H1 (cell line): Measurements from ENCODE around the gene CD81. TPM values are rescaled to one million over a fixed set of nuclear protein-coding genes. Genes with fewer than 3 reads are reported as not detected.

ENCODE experiments used
- CTCF ChIA-PET: fragments of 300-600 bp; sonication (Branson Sonifier 250); formaldehyde crosslinking; loops from one replicate; lab custom pipeline; 2021; ENCODE audit not compliant: partially characterized antibody; lab: Charles Lee
- POLR2A ChIA-PET: fragments of 300-600 bp; sonication (Branson Sonifier 250); formaldehyde crosslinking; loops from one replicate; lab custom pipeline; 2021; ENCODE audit warnings: inconsistent platforms; ENCODE audit not compliant: partially characterized antibody; lab: Charles Lee
- DNase-seq, 2 experiments: peaks; one replicate each; pipeline versions ENCODE4 v3.0.0 to v3.0.0-alpha.2; 2010 to 2022; ENCODE audit warnings: low spot score in 2 of 2, low read depth in 1 of 2, mixed read lengths in 1 of 2
- FAIRE-seq: peaks from 2 replicates; lab custom pipeline; 2011; peaks lifted over from hg19 to GRCh38; lab: Jason Lieb, UNC
- H2AFZ ChIP-seq: 2 replicates; pipeline ENCODE4 v1.8.1; 2012; ENCODE audit warnings: low read length, inconsistent platforms
- H2AK5ac ChIP-seq: 2 replicates; pipeline ENCODE4 v1.6.1; 2013; ENCODE audit warnings: low read depth, low read length
- H2BK120ac ChIP-seq: replicated peaks from 2 replicates; pipeline ENCODE3; 2013; ENCODE audit warnings: low read depth, low read length, inconsistent platforms
- H2BK12ac ChIP-seq: 2 replicates; pipeline ENCODE4 v1.6.1; 2013; ENCODE audit warnings: low read depth, low read length
- H2BK15ac ChIP-seq: 2 replicates; pipeline ENCODE4 v1.6.1; 2013; ENCODE audit warnings: low read length
- H2BK20ac ChIP-seq: 2 replicates; pipeline ENCODE4 v1.6.1; 2013; ENCODE audit warnings: low read length
- H2BK5ac ChIP-seq: 2 replicates; pipeline ENCODE4 v1.6.1; 2013; ENCODE audit warnings: low read depth, low read length
- H3K14ac ChIP-seq: 2 replicates; pipeline ENCODE4 v1.6.1; 2013; ENCODE audit warnings: inconsistent platforms; ENCODE audit not compliant: insufficient read length
- H3K18ac ChIP-seq: 2 replicates; pipeline ENCODE4 v1.6.1; 2013; ENCODE audit warnings: low read length; ENCODE audit errors: extremely low read depth
- H3K23ac ChIP-seq: 2 replicates; pipeline ENCODE4 v1.6.1; 2013; ENCODE audit warnings: inconsistent platforms; ENCODE audit not compliant: insufficient read length
- H3K23me2 ChIP-seq: 2 replicates; pipeline ENCODE4 v1.6.1; 2013; ENCODE audit warnings: low read depth, low read length
- H3K27ac ChIP-seq: 2 replicates; pipeline ENCODE4 v1.6.1; 2011; ENCODE audit warnings: low read depth, low read length, inconsistent platforms
- H3K27me3 ChIP-seq, 4 experiments: replicated peaks in 1 of 4; 1 replicate in 1 of 4; 2 replicates in 3 of 4; pipeline versions ENCODE4 v1.6.1 to v1.8.1; 2011 to 2013; ENCODE audit warnings: low read length in 3 of 4, mild to moderate bottlenecking in 3 of 4, inconsistent platforms in 2 of 4, mixed read lengths in 2 of 4, moderate library complexity in 1 of 4; ENCODE audit not compliant: control insufficient read depth in 3 of 4, insufficient read depth in 3 of 4; ENCODE audit errors: extremely low read depth in 1 of 4
- H3K36me3 ChIP-seq, 4 experiments: 2 replicates each; pipeline versions ENCODE4 v1.6.1 to v1.8.1; 2011 to 2013; ENCODE audit warnings: mild to moderate bottlenecking in 4 of 4, low read length in 3 of 4, moderate library complexity in 2 of 4, control low read depth in 1 of 4, inconsistent platforms in 1 of 4; ENCODE audit not compliant: insufficient read depth in 4 of 4, control insufficient read depth in 2 of 4
- H3K4ac ChIP-seq: replicated peaks from 2 replicates; pipeline ENCODE3; 2013; ENCODE audit warnings: low read length, low read depth, mixed read lengths, inconsistent platforms; ENCODE audit not compliant: insufficient read length
- H3K4me1 ChIP-seq, 4 experiments: replicated peaks in 1 of 4; 1 replicate in 1 of 4; 2 replicates in 3 of 4; pipeline versions ENCODE4 v1.6.1 to v1.8.1; 2011 to 2013; ENCODE audit warnings: low read length in 3 of 4, inconsistent platforms in 2 of 4, mixed read lengths in 1 of 4; ENCODE audit not compliant: insufficient read depth in 4 of 4, control insufficient read depth in 3 of 4
- H3K4me2 ChIP-seq, 2 experiments: 2 replicates each; pipeline versions ENCODE4 v1.6.1 to v1.8.1; 2011 to 2013; ENCODE audit warnings: low read depth in 2 of 2, low read length in 2 of 2, control low read depth in 1 of 2, inconsistent platforms in 1 of 2, mild to moderate bottlenecking in 1 of 2; ENCODE audit not compliant: insufficient read depth in 1 of 2
- H3K4me3 ChIP-seq, 4 experiments: fragments of 200-600, 300-600 bp in 1 of 4; sonication (generic), shearing (Covaris generic), sonication (Bioruptor Twin) in 1 of 4; 2 replicates each; pipeline versions ENCODE4 v1.5.1 to v1.8.1; 2011 to 2016; ENCODE audit warnings: low read length in 4 of 4, low read depth in 3 of 4, control low read depth in 2 of 4, inconsistent platforms in 2 of 4, mild to moderate bottlenecking in 2 of 4, mixed read lengths in 1 of 4, moderate library complexity in 1 of 4; ENCODE audit not compliant: insufficient read depth in 2 of 4; ENCODE audit errors: extremely low read depth in 1 of 4
- H3K56ac ChIP-seq: replicated peaks from 2 replicates; pipeline ENCODE3; 2013; ENCODE audit warnings: low read depth, mild to moderate bottlenecking, mixed read lengths, low read length, inconsistent platforms; ENCODE audit not compliant: insufficient read length
- H3K79me1 ChIP-seq: 2 replicates; pipeline ENCODE4 v1.6.1; 2013; ENCODE audit warnings: low read depth, low read length, control low read depth
- H3K79me2 ChIP-seq, 2 experiments: 2 replicates each; pipeline versions ENCODE4 v1.6.1 to v1.8.1; 2012 to 2013; ENCODE audit warnings: low read length in 2 of 2, mild to moderate bottlenecking in 2 of 2, inconsistent platforms in 1 of 2; ENCODE audit not compliant: insufficient read depth in 2 of 2, control insufficient read depth in 1 of 2
- H3K9ac ChIP-seq, 4 experiments: replicated peaks in 1 of 4; 1 replicate in 1 of 4; 2 replicates in 3 of 4; pipeline versions ENCODE4 v1.6.1 to v1.8.1; 2011 to 2013; ENCODE audit warnings: low read depth in 3 of 4, low read length in 3 of 4, control low read depth in 2 of 4, mild to moderate bottlenecking in 2 of 4, moderate library complexity in 2 of 4, inconsistent platforms in 1 of 4; ENCODE audit errors: extremely low read depth in 1 of 4
- H3K9me3 ChIP-seq, 2 experiments: 2 replicates each; pipeline versions ENCODE4 v1.6.1 to v1.8.1; 2012 to 2013; ENCODE audit warnings: mild to moderate bottlenecking in 2 of 2, moderate library complexity in 2 of 2, control low read depth in 1 of 2, inconsistent platforms in 1 of 2, low read depth in 1 of 2, low read length in 1 of 2, mixed read lengths in 1 of 2; ENCODE audit not compliant: insufficient read depth in 2 of 2
- H4K20me1 ChIP-seq, 2 experiments: replicated peaks in 1 of 2; 2 replicates each; pipeline versions ENCODE3 to v1.8.1; 2011 to 2013; ENCODE audit warnings: inconsistent platforms in 2 of 2, low read length in 2 of 2, mild to moderate bottlenecking in 1 of 2; ENCODE audit not compliant: insufficient read depth in 2 of 2, control insufficient read depth in 1 of 2
- H4K5ac ChIP-seq: 2 replicates; pipeline ENCODE4 v1.6.1; 2013; ENCODE audit warnings: low read length, low read depth, mixed read lengths, inconsistent platforms; ENCODE audit not compliant: insufficient read length
- H4K8ac ChIP-seq: 2 replicates; pipeline ENCODE4 v1.8.0; 2013; ENCODE audit warnings: mild to moderate bottlenecking, moderate library complexity, low read length, inconsistent platforms; ENCODE audit not compliant: insufficient read depth; ENCODE audit errors: extremely low read depth
- H4K91ac ChIP-seq: replicated peaks from 2 replicates; pipeline ENCODE3; 2013; ENCODE audit warnings: low read length, mixed read lengths, inconsistent platforms; ENCODE audit not compliant: insufficient read length
- BRCA1 ChIP-seq: IDR thresholded peaks from 2 replicates; pipeline ENCODE4 v1.6.1; 2012; ENCODE audit warnings: low read depth, low read length, improper control_type of control experiment
- CEBPB ChIP-seq: IDR thresholded peaks from 2 replicates; pipeline ENCODE4 v1.6.1; 2012; ENCODE audit warnings: low read depth, low read length
- CHD1 ChIP-seq: IDR thresholded peaks from 2 replicates; pipeline ENCODE4 v1.6.1; 2012; ENCODE audit warnings: low read depth, low read length, improper control_type of control experiment
- FOSL1 ChIP-seq: IDR thresholded peaks from 2 replicates; pipeline ENCODE4 v1.6.1; 2011; ENCODE audit warnings: mild to moderate bottlenecking, low read depth, low read length, moderate library complexity; ENCODE audit not compliant: insufficient read depth
- POU5F1 ChIP-seq: IDR thresholded peaks from 2 replicates; pipeline ENCODE4 v1.6.1; 2011; ENCODE audit warnings: low read depth, mild to moderate bottlenecking, low read length, moderate library complexity
- RFX5 ChIP-seq: IDR thresholded peaks from 2 replicates; pipeline ENCODE4 v1.6.1; 2011; ENCODE audit warnings: low read depth, low read length, improper control_type of control experiment, borderline replicate concordance
- RNF2 ChIP-seq: fragments of 200-900, 300-1000 bp; sonication (generic); IDR thresholded peaks from 2 replicates; pipeline ENCODE4 v1.7.1; 2016; ENCODE audit warnings: borderline replicate concordance, low read depth, mild to moderate bottlenecking, antibody characterized with exemption, low read length; ENCODE audit not compliant: poor library complexity, severe bottlenecking; ENCODE audit errors: missing control alignments
- RXRA ChIP-seq: IDR thresholded peaks from 2 replicates; pipeline ENCODE4 v1.6.1; 2011; ENCODE audit warnings: low read depth, mild to moderate bottlenecking, low read length, moderate library complexity; ENCODE audit not compliant: insufficient read depth
- SIRT6 ChIP-seq: IDR thresholded peaks from one replicate; pipeline ENCODE4 v1.7.1; 2012; ENCODE audit warnings: low read length, inconsistent platforms
- SP4 ChIP-seq: IDR thresholded peaks from 2 replicates; pipeline ENCODE4 v1.6.1; 2012; ENCODE audit warnings: low read length, inconsistent platforms
- TAF7 ChIP-seq: optimal IDR thresholded peaks from 2 replicates; pipeline ENCODE3; 2011; ENCODE audit warnings: low read depth, mild to moderate bottlenecking, inconsistent platforms, low read length, moderate library complexity, borderline replicate concordance
- WGBS, 2 experiments: shearing (Covaris generic) in 1 of 2; methylation state at CpG; one replicate each; pipeline versions ENCODE4 v1.1.6 to v1.1.7; 2013 to 2015; ENCODE audit warnings: low lambda C conversion rate in 2 of 2, mixed read lengths in 2 of 2, inconsistent platforms in 1 of 2, low coverage in 1 of 2, missing lambda C conversion rate in 1 of 2; ENCODE audit not compliant: insufficient replicate concordance in 2 of 2, insufficient coverage in 1 of 2, insufficient read length in 1 of 2; ENCODE audit errors: extremely low coverage in 1 of 2, missing lambda C conversion rate in 1 of 2; 5-methylcytosine and 5-hydroxymethylcytosine counted together
- polyA plus RNA-seq, 7 experiments: library from polyadenylated mRNA; depleted of rRNA in 3 of 7; stranded (reverse) in 5 of 7; unstranded in 2 of 7; fragments of >200 nt in 5 of 7; fragments of 200-250 nt in 2 of 7; gene quantifications; 1 replicate in 5 of 7; 2 replicates in 1 of 7; 4 replicates in 1 of 7; pipeline versions ENCODE4 v1.2.1 to v1.2.3, GENCODE V29; 2011 to 2013; ENCODE audit warnings: missing spikeins in 2 of 7, mixed read lengths in 2 of 7
- total RNA-seq: library from RNA; stranded (reverse); fragmentation: NEBNext Ultra II Directional; extraction: Animal tissue kit (Norgen Biotek cat#: 25700); gene quantifications from 2 replicates; pipeline ENCODE4 v1.2.1, GENCODE V29; 2021

The CD81 gene
- total and polyA plus RNA-seq, 2 of the 8 experiments (the other 6 are each of a cell fraction or from before 2014, with no cell fraction given), result 238 to 309 TPM

DNA sequence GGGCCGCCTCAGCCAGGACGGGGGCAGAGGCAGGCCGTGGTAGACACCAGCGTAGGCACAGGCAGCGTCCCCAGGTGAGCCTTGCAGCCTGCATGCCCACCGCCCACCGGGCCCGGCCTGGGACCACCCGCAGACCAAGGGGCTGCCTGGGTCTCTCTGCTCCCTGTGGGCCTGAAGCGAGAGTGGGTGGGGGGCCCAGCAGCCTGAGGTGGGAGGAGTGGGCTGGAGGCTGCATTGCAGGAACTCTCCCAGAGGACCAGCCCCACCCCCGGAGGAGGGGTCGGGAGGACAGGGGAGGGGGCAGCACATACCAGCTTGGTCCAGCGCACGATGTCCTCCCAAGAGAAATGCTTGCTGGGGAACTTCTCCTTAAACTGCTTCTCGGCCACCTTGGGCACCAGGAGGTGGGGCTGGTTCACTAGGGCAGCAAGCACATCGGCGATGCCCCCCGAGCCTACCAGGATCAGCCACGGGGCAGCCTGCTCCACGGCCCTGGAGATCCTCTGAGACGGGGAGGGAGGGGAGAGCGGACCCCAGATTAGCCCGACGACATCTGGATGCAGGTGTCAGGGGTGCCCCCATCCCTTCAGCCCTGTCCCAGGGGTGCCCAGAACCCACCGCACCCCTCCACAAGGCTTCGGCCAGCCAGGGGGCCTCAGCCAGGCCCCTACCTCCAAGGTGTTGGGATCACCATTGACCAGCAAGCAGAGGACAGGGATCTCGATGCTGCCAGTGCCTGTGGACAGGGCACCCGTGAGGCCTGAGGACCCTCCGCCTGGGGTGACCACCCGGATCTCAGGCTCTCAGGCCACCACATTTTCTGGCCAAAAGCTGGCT, 41.0 kb downstream of the CD81 start:
- Histone ChIP-seq H3K4ac (no peak overlapping the region), H2BK15ac (no peak overlapping the region), H3K27me3 (peaks cover 0 to 3% (median 0%) of the 10 kb centered on the region in 4 experiments; a peak in 2 of 7 replicates), H4K5ac (no peak overlapping the region), H3K14ac (no peak overlapping the region), H2BK5ac (no peak overlapping the region), H3K4me1 (peaks cover 0 to 5% (median under 1%) of the 10 kb centered on the region in 4 experiments; a peak in 2 of 7 replicates), H3K4me3 (no peak overlapping the region), H3K9me3 (no peaks in the 10 kb centered on the region), H3K27ac (no peak overlapping the region), H2BK12ac (no peak overlapping the region), H4K20me1 (no peaks in the 10 kb centered on the region), H4K8ac (peak overlapping the region; percentile 57; the same call in 1 of the 2 replicates), H3K9ac (no peak overlapping the region), H3K23ac (no peak overlapping the region), H3K56ac (no peak overlapping the region), H2BK120ac (no peak overlapping the region), H2BK20ac (no peak overlapping the region), H3K23me2 (no peaks in the 10 kb centered on the region), H4K91ac (no peak overlapping the region), H3K4me2 (no peak overlapping the region), H2AK5ac (no peak overlapping the region), H3K18ac (no peak overlapping the region), H3K79me2 (no peaks in the 10 kb centered on the region), H2AFZ (no peak overlapping the region), H3K79me1 (no peaks in the 10 kb centered on the region), H3K36me3 (no peaks in the 10 kb centered on the region)
- ChIA-PET POLR2A (interaction anchor here (0.8 to 4.3 kb wide), 3 partner anchors 13 to 41 kb away, joined by 3 to 17 read pairs (median 3); partner anchors contain the start of genes CD81 and TSSC4), CTCF (interaction anchor here (0.5 to 11.5 kb wide), 19 partner anchors 14 to 1677 kb away, joined by 3 to 359 read pairs (median 5); partner anchors contain the start of genes C11orf21, CD81, TSPAN32 and TSSC4)
- no peak for DNase-seq
- FAIRE-seq, result no peak
- 90% methylated on average over 25 of the region's 30 CpGs; no CpG with 5 or more reads in 1 of the 2 experiments for WGBS, 2 experiments
- TF ChIP-seq POU5F1 (no peak), CEBPB (no peak), RXRA (no peak), FOSL1 (no peak), TAF7 (no peak), RFX5 (no peak), SIRT6 (no peak), BRCA1 (no peak), RNF2 (no peak), SP4 (no peak), CHD1 (no peak)
